GM10248 (cell line): ENCODE results near the gene CNTNAP2.

Source experiments
- CTCF ChIA-PET: fragments of 300-600 bp; sonication (Branson Sonifier 250); formaldehyde crosslinking; extraction: SDS; loops from one replicate; lab custom pipeline; 2021; ENCODE audit warnings: antibody characterized with exemption; lab: Yijun Ruan, JAX
- POLR2A ChIA-PET: fragments of 350-650 bp; sonication (Branson Sonifier 250); formaldehyde crosslinking; extraction: SDS; loops from one replicate; lab custom pipeline; 2020; ENCODE audit warnings: antibody characterized with exemption; lab: Yijun Ruan, JAX
- DNase-seq: peaks from one replicate; pipeline ENCODE4 v3.0.0; 2012; ENCODE audit errors: extremely low spot score
- TF ChIP-seq, protein P1 (sequence below): IDR thresholded peaks from 2 replicates; pipeline ENCODE4 v1.5.1; 2012; ENCODE audit warnings: mild to moderate bottlenecking, low read depth; ENCODE audit errors: extremely low read depth, missing control alignments, control extremely low read depth

The CNTNAP2 gene

DNA sequence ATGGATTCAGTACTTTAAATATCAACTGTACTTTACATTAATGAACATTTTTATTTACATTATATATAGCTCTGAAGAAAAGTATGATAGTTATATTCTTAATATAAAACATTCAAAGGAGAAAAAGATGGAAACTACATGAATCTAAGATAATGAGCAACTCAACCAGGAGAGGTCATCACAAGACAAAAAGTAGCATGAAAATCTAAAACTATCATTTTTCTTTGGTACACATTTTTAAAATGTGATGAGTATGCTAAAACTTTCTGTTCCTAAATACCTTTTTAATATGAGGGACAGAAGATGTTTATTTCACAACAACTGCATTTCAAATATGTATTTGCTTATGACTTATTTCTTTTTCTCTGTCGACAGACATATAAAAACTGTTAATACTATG lies 2.4 kb downstream of the CNTNAP2 start:
- CTCF ChIA-PET: interaction anchor here (1.4 kb wide), 1 partner anchor 9 kb away, joined by 3 read pairs; no protein-coding TSS in a partner anchor
- TF ChIP-seq, protein P1, sequence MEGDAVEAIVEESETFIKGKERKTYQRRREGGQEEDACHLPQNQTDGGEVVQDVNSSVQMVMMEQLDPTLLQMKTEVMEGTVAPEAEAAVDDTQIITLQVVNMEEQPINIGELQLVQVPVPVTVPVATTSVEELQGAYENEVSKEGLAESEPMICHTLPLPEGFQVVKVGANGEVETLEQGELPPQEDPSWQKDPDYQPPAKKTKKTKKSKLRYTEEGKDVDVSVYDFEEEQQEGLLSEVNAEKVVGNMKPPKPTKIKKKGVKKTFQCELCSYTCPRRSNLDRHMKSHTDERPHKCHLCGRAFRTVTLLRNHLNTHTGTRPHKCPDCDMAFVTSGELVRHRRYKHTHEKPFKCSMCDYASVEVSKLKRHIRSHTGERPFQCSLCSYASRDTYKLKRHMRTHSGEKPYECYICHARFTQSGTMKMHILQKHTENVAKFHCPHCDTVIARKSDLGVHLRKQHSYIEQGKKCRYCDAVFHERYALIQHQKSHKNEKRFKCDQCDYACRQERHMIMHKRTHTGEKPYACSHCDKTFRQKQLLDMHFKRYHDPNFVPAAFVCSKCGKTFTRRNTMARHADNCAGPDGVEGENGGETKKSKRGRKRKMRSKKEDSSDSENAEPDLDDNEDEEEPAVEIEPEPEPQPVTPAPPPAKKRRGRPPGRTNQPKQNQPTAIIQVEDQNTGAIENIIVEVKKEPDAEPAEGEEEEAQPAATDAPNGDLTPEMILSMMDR: no peak
- POLR2A ChIA-PET: no interaction called here
- no peak for DNase-seq

DNA sequence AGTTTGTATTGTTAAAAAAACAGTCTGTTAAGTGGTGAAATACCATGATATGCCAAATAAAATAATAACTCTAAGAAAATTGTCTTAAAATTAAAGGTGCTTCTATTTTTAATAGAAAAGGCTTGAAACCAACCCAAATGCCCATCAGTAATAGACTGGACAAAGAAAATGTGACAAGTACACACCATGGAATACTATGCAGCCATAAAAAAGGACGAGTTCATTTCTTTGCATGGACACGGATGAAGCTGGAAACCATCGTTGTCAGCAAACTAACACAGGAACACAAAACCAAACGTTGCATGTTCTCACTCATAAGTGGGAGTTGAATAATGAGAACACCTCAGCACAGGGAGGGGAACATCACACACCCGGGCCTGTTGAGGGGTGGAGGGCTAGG lies 7.1 kb downstream of the CNTNAP2 start:
- POLR2A ChIA-PET: no interaction called here
- TF ChIP-seq, protein P1: no peak
- CTCF ChIA-PET: no interaction called here
- DNase-seq: no peak

DNA sequence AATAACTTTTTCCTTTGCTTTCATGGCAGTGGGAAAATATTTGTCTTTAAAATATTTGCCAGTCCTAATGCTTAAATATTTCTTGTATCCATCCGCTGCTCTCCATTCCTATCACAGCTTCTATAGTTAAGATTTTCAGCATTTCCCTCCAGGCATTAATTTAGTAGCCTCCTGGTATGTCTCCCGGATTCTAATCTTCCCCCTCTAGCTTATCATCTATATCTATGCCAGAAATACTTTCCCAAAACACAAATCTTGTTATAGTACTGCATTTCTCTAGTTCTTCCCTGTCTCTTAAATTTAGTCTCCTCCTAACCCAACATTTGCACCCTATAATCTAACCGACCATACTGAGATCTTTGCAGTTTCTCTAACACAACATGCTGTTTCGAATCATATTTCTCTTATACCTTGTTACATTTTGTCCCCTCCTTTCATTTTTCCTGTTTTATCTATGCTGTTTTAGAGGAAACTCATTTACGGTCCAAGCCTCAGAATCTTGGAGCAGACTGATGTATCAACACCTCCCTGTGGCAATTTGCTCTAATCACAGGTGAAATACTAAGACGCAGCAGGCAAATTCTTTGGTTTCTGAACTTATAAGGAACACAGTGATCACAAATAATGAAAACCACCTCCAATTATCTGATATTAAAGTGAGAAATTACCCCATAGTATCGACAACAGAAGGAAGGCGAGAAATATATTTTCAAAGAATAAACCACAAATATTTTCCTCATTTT lies 10.3 kb downstream of the CNTNAP2 start:
- ChIA-PET CTCF (interaction anchor here (1.2 kb wide), 1 partner anchor 36 kb away, joined by 4 read pairs; no protein-coding TSS in a partner anchor), POLR2A (no interaction called here)
- no peak for DNase-seq
- TF ChIP-seq, protein P1: no peak

DNA sequence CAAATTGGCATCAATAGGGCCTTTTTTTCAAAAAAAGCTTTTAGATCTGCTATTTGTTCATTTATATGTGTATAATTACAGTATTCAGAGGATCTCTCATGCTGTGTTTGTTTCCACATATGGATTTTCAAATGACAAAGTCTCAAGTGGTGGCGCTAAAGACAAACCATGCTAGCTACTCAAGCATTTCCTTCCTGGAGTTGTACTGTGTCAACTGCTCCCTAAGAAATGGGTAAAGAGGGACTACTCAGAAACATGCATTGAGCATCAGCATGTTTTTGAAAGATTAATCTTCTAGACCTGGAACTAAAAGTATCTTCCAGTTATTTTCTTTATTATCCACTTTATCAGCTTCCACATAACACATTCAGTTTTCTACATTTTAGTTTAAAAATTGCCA lies 12.7 kb downstream of the CNTNAP2 start:
- ChIA-PET POLR2A (no interaction called here), CTCF (no interaction called here)
- DNase-seq: no peak

DNA sequence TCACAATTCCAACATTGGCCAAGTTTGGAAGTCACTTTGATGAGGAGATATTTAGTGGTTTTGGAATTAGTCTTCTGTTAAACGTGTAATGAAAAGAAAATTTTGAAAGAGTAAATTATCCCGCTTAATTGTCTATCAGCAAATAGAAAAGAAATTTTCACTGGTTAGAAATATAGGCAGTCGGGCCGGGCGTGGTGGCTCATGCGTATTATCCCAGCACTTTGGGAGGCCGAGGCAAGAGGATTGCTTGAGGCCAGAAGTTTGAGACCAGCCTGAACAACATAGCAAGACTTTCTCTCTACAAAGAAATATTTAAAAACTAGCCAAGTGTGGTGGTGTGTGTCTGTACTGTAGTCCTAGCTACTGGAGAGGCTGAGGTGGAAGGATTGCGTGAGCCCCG lies 13.4 kb downstream of the CNTNAP2 start:
- POLR2A ChIA-PET: no interaction called here
- TF ChIP-seq, protein P1: no peak
- CTCF ChIA-PET: no interaction called here
- DNase-seq: no peak

More for the DNA sequence above, 12.7 kb downstream of the CNTNAP2 start:
- TF ChIP-seq, protein P1: no peak

DNA sequence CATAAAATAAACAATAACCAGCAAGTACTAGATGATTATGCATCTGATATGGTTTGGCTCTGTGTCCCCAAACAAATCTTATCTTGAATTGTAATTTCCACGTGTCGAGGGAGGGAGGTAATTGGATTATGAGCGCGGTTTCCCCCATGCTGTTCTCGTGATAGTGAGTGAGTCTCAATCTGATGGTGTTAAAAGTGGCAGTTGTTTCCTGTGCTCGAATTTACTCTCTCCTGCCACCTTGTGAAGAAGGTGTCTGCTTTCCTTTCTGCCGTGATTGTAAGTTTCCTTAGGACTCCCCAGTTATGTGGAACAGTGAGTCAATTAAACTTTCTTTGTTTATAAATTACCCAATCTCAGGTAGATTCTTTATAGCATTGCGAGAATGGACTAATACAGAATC lies 15.1 kb downstream of the CNTNAP2 start:
- DNase-seq: no peak
- CTCF ChIA-PET: no interaction called here
- POLR2A ChIA-PET: no interaction called here
- TF ChIP-seq, protein P1: no peak
